WERI-Rb-1 (cell line): Measurements from ENCODE around the gene TMEM69.
A peak's percentile ranks its signal among the peaks of the same experiment; 100 is the strongest.

Source experiments
- DNase-seq: peaks from one replicate; pipeline ENCODE4 v3.0.0-alpha.2; 2020
- H3K27ac ChIP-seq: fragments of 250-450 bp; sonication (Bioruptor Pico); 2 replicates; pipeline ENCODE4 v1.5.1; 2020; ENCODE audit warnings: mild to moderate bottlenecking, moderate library complexity
- H3K27me3 ChIP-seq: fragments of 250-450 bp; sonication (Bioruptor Pico); 2 replicates; pipeline ENCODE4 v1.5.1; 2021; ENCODE audit warnings: mild to moderate bottlenecking, low read depth, moderate library complexity; ENCODE audit not compliant: insufficient read depth, severe bottlenecking
- H3K36me3 ChIP-seq: fragments of 250-450 bp; sonication (Bioruptor Pico); 2 replicates; pipeline ENCODE4 v1.5.1; 2020; ENCODE audit warnings: mild to moderate bottlenecking, moderate library complexity
- H3K4me3 ChIP-seq: 2 replicates; pipeline ENCODE4 v1.5.1; 2011; ENCODE audit warnings: low read depth, mild to moderate bottlenecking, control low read depth, low read length
- H3K9me3 ChIP-seq: fragments of 250-450 bp; sonication (Bioruptor Pico); 2 replicates; pipeline ENCODE4 v1.5.1; 2021; ENCODE audit warnings: mild to moderate bottlenecking, moderate library complexity; ENCODE audit not compliant: severe bottlenecking
- CTCF ChIP-seq: IDR thresholded peaks from 2 replicates; pipeline ENCODE4 v1.5.1; 2011; ENCODE audit warnings: low read depth, mild to moderate bottlenecking, control low read depth, inconsistent platforms, low read length

TMEM69 gene

GRCh38 chr1:45687754-45688740 lies at the start of gene TMEM69:
TSS of gene TMEM69 (plus strand) at chr1:45688181. CDS start at chr1:45691069, 2,888 bp downstream.
- Histone ChIP-seq H3K27me3 (no peaks in the 10 kb centered on the region), H3K9me3 (no peaks in the 10 kb centered on the region), H3K27ac (peak within 1 kb of the TSS; percentile 95), H3K36me3 (peaks cover 17% of the 10 kb centered on the region), H3K4me3 (peak within 1 kb of the TSS; percentile 66)
- TF ChIP-seq CTCF = no peak
- DNase-seq = peak; percentile 74

- H3K27me3 ChIP-seq = no peaks in the 10 kb centered on the region
- no peaks in the 10 kb centered on the region for H3K9me3 ChIP-seq
- peaks cover 47% of the 10 kb centered on the region for H3K36me3 ChIP-seq
- no peak for TF ChIP-seq CTCF
- H3K4me3 ChIP-seq = no peak overlapping the region
- no peak for DNase-seq
- H3K27ac ChIP-seq = no peak overlapping the region
Observed at GRCh38 chr1:45640293-45640692, 47.7 kb upstream of the TMEM69 start.

DNA sequence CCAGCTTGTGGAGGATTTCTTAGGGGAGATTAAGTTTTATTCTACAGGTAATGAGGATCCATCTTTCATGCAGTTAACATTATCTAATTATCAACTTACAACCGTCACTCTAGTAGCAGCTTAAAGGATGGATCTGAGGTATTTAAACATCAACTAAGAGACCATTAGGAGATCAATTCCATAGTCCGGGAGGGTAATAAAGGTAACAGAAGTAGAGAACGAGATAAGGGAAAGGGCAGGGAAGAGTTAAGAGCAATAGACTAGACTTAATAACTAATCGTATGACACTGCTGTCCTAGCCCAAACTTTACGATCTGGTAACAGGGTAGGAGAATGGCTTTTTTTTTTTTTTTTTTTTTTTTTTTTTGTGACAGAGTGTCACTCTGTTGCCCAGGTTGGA lies 44.7 kb upstream of the TMEM69 start:
- peaks cover 31% of the 10 kb centered on the region for H3K36me3 ChIP-seq
- no peak for TF ChIP-seq CTCF
- DNase-seq = no peak
- H3K27me3 ChIP-seq = no peaks in the 10 kb centered on the region
- H3K27ac ChIP-seq = no peak overlapping the region
- H3K4me3 ChIP-seq = no peak overlapping the region
- no peaks in the 10 kb centered on the region for H3K9me3 ChIP-seq

DNA sequence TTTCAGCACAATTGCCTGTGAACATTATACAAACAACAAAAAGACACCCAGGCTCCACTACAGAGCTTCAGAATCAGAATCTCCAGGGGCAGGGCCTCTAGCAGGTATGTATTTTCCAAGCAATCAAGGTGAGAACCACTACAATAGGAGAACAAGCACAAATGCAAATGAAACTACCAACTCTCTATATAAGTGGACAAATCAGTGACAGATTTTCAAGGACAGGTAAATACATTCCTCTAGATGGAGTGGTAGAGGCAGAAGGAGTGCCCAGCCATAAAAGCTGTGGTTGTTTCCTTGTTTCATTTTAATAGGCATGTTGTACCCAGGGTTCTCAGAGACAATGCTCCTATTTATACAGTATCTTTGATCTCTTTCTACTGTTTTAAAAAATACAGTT lies 44.0 kb upstream of the TMEM69 start:
- Histone ChIP-seq H3K4me3 (no peak overlapping the region), H3K9me3 (no peaks in the 10 kb centered on the region), H3K27me3 (no peaks in the 10 kb centered on the region), H3K27ac (no peak overlapping the region), H3K36me3 (peaks cover 29% of the 10 kb centered on the region)
- TF ChIP-seq CTCF = no peak
- DNase-seq = no peak

DNA sequence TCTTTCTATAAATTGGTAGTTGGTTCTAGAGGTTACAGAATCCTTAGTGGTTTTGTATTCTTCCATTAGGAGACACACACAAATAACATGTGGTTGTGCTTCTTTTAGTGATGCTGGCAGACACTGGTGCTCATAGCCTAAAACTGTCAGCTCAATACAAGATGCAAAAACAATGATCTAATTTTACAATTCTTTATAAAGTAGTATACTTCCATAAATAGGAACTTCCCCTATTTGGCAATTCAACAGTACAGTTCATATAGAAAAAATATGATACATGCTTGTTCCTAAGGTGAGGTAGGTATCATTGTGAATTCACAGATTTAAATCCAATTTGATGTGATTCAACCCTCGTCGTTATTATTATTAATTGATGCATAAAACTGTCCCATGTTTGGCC lies 43.3 kb upstream of the TMEM69 start:
- Histone ChIP-seq H3K36me3 (peaks cover 23% of the 10 kb centered on the region), H3K27ac (no peak overlapping the region)
- TF ChIP-seq CTCF = no peak

More for the DNA sequence above, 43.3 kb upstream of the TMEM69 start:
- DNase-seq = no peak
- Histone ChIP-seq H3K4me3 (no peak overlapping the region), H3K9me3 (no peaks in the 10 kb centered on the region), H3K27me3 (no peaks in the 10 kb centered on the region)
